GM12892 (cell line): ENCODE measurements around the gene GFRA1.
"Not testable (repeated sequence)": the region's sequence is repeated elsewhere in the genome, so short reads cannot be mapped to it uniquely, and the experiment has no call there.

ENCODE experiments used
- DNase-seq: peaks from one replicate; pipeline ENCODE4 v3.0.0; 2011; ENCODE audit not compliant: insufficient read length
- FAIRE-seq: peaks from 2 replicates; lab custom pipeline; 2011; peaks lifted over from hg19 to GRCh38; lab: Jason Lieb, UNC
- POLR2A ChIP-seq: IDR thresholded peaks from 2 replicates; pipeline ENCODE4 v1.6.1; 2011; ENCODE audit warnings: low read depth, low read length, control low read depth
- POLR2AphosphoS5 ChIP-seq: IDR thresholded peaks from 2 replicates; pipeline ENCODE4 v1.6.1; 2011; ENCODE audit warnings: low read depth, low read length, control low read depth
- TAF1 ChIP-seq: IDR thresholded peaks from 2 replicates; pipeline ENCODE4 v1.6.1; 2011; ENCODE audit warnings: low read depth, mild to moderate bottlenecking, control low read depth, low read length, borderline replicate concordance

Gene GFRA1

DNA sequence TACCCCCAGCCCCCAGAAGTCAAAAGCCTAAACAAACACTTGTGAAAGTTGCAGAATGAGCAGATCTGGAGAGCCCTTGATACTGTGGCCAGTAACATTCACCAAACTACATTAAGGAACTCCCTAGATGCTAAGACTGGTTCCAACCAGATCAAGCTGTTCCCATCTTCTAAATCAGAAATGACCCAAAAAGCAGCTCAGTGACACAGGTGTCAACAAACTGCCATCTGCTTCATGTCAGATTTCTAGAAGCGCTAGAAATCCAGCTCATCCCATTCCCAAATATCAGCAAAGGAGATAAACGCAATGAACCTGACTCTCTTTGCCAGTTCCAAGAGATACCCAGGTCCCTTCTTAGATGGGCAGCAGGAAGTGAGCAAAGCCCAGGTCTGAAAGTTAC, 90.6 kb downstream of the GFRA1 start:
- FAIRE-seq (no peak), DNase-seq (no peak)
- TF ChIP-seq POLR2A = no peak
- TF ChIP-seq POLR2AphosphoS5 = no peak
- TF ChIP-seq TAF1 = no peak

DNA sequence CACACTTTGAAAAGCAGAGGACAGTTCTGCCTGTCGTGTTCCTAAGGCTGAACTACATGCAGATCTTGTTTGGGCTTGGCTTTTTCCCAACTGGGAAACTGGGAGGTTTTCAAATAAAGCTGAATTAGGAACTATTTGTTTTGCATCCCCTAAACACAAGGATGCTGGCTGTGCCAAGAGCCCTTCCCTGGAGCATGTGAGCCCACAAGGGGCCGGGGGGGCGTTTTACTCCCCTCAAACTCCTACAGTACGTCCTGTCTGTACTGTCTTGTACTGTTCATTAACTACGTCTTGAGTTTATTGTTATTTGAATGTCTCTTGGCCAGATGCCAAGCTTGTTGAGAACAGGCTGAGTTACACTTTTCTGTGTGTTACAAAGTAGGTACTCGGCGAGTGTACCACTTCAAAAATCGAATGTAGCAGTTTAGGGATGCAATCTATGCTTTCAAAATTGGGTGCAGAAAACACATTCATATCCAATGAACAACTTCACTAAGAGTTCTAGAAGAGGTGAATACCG, 94.9 kb downstream of the GFRA1 start:
- FAIRE-seq (no peak), DNase-seq (no peak)

GRCh38 chr10:116175231-116175630, 97.8 kb downstream of the GFRA1 start:
- FAIRE-seq = no peak
- no peak for DNase-seq
- TF ChIP-seq TAF1 (no peak), POLR2A (no peak), POLR2AphosphoS5 (no peak)

More for the DNA sequence above, 94.9 kb downstream of the GFRA1 start:
- TF ChIP-seq POLR2A (no peak), POLR2AphosphoS5 (no peak), TAF1 (no peak)

GRCh38 chr10:116171505-116171904, 101.5 kb downstream of the GFRA1 start:
- FAIRE-seq (no peak), DNase-seq (no peak)
- TF ChIP-seq POLR2A (no peak), POLR2AphosphoS5 (no peak), TAF1 (no peak)

- FAIRE-seq (no peak), DNase-seq (no peak)
- no peak for TF ChIP-seq TAF1
- no peak for TF ChIP-seq POLR2A
Measured at GRCh38 chr10:116170815-116171250, 102.2 kb downstream of the GFRA1 start.

GRCh38 chr10:116169782-116170445, 103.1 kb downstream of the GFRA1 start:
- FAIRE-seq = no peak
- no peak for DNase-seq
- no peak for TF ChIP-seq TAF1
- no peak for TF ChIP-seq POLR2AphosphoS5
- TF ChIP-seq POLR2A = no peak

DNA sequence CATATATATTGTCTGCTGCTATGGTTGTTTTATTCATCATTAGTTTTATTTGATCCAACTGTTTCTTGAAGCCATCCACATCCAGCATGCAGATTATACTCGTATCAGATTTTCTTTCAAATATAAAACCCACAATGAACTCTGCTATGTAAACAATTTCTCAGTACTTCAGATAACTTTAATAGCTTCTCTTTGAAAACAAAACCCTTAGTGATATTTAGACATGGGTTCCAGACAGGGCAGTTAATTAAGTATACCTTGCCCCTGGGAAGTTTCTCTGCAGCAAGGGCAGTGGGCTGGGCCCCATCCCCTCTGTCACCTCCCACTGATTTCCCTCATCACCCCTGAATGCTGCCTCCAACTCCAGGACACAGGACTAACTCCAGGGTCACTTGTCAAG, 104.3 kb downstream of the GFRA1 start:
- no peak for DNase-seq
- TF ChIP-seq POLR2A = no peak
- no peak for TF ChIP-seq POLR2AphosphoS5
- no peak for TF ChIP-seq TAF1
- no peak for FAIRE-seq

- FAIRE-seq (no peak), DNase-seq (no peak)
- TF ChIP-seq POLR2AphosphoS5 = no peak
- TF ChIP-seq TAF1 = no peak
- no peak for TF ChIP-seq POLR2A
Measured at GRCh38 chr10:116168329-116168728, 104.7 kb downstream of the GFRA1 start.

DNA sequence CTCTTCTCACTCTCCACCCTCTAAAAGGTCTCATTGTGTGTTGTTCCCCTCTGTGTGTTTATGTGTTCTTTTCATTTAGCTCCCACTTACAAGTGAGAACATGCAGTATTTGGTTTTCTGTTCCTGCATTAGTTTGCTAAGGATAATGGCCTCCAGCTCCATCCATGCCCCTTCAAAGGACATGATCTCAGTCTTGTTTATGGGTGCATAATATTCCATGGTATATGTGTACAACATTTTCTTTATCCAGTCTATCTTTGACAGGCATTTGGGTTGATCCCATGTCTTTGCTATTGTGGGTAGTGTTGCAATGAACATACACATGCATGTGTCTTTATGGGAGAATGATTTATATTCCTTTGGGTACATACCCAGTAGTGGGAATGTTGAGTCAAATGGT, 107.1 kb downstream of the GFRA1 start:
- DNase-seq, FAIRE-seq: not testable (repeated sequence)

DNA sequence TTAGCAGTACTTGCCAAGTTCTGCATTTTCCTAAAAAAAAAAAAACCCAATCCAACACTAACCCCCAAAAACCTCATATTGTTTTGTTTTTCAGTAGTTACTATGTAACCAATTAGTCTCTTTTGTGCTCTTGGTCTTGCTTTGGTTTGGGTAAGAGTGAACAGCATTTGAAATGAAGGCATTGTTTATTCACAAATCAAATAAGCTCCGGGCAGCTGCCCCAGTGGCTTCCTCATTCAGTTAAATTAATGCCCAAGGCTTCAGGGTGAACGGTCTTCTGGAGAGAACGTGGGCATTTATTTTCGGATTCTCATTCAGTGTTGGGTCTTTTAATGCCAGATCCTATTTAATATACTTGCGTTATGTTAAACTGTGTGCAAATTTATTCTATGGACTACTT, 108.7 kb downstream of the GFRA1 start:
- FAIRE-seq (no peak), DNase-seq (no peak)
- TF ChIP-seq TAF1 (no peak), POLR2A (no peak), POLR2AphosphoS5 (no peak)

DNA sequence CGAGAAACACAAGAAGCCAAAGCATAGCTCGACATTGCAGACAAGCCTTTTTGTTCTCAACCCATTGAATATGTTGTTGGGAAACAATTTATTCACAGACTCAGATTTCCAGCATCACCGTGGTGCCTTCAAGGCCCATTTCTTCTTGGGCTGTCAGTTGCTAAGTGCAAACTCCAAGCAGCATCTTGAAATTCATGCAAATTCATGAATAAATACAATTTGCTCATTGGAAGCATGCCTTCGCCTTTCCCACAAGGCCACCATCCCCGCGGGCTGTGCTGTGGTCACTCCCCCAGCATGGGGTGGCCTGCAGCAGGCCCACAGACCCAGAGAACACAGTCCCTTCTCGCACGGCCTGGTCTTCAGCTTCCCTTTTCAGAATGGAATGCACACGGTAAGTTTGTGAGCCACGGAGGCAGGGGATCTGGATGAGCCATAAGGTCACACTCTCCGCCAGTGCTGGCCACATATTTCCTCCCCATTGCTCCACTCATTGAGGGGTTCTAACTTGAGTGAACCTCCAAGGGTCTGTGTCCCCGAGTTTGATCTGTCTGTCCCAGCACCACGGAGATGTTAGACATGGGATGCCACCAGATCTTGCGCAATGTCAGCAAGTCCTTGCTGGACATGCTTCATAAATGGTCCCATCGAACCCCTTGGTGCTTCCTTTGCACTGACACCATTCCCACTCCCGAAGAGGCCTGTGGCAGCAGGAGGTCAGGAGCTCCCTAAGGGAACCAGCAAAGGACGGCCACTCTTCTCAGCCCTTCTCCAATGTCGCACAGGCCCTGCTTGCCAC, 109.5 kb downstream of the GFRA1 start:
- TF ChIP-seq POLR2A = no peak
- TF ChIP-seq TAF1 = no peak
- no peak for TF ChIP-seq POLR2AphosphoS5
- no peak for FAIRE-seq

GRCh38 chr10:116162851-116163250, 110.2 kb downstream of the GFRA1 start:
- FAIRE-seq = no peak
- no peak for DNase-seq
- no peak for TF ChIP-seq TAF1
- no peak for TF ChIP-seq POLR2AphosphoS5
- TF ChIP-seq POLR2A = no peak

More for the DNA sequence above, 109.5 kb downstream of the GFRA1 start:
- no peak for DNase-seq

DNA sequence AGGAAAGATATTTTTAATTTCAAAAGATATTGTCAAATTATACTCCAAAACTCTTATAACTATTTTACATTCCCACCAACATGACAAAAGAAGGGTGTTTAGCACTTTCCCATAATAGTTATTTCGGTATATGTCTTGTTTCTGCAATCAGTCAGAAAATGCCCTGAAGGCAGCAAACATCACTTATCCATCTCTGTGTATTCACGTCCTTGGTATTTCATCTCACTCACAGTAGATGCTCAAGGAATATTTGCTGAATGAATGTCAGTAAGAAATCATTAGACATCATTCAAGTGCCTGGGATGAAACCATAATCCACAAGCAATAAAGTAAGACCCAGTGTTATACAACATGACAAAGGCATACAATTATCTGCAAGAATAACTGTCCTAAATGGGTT, 112.7 kb downstream of the GFRA1 start:
- FAIRE-seq (no peak), DNase-seq (no peak)
- TF ChIP-seq TAF1 (no peak), POLR2AphosphoS5 (no peak), POLR2A (no peak)
